Fibroblast of peridontal ligament (primary cell): ENCODE results near the gene LPIN2.
"Not testable (repeated sequence)": the region's sequence is repeated elsewhere in the genome, so short reads cannot be mapped to it uniquely, and the experiment has no call there.

Experiments used
- DNase-seq: peaks from one replicate; pipeline ENCODE4 v3.0.0-alpha.2; 2010; ENCODE audit errors: extremely low read depth

LPIN2 gene

GRCh38 chr18:3042379-3042778, 29.4 kb upstream of the LPIN2 start:
- no peak for DNase-seq

GRCh38 chr18:3041843-3042242, 28.9 kb upstream of the LPIN2 start:
- no peak for DNase-seq

- no peak for DNase-seq
Observed at GRCh38 chr18:3040881-3041280, 27.9 kb upstream of the LPIN2 start.

GRCh38 chr18:3040173-3040572, 27.2 kb upstream of the LPIN2 start:
- DNase-seq, result no peak

- peak; percentile 58 for DNase-seq
Observed at GRCh38 chr18:3037423-3037915, 24.5 kb upstream of the LPIN2 start.

- DNase-seq, result no peak
Observed at GRCh38 chr18:3036108-3036507, 23.2 kb upstream of the LPIN2 start.

GRCh38 chr18:3035635-3036034, 22.7 kb upstream of the LPIN2 start:
- no peak for DNase-seq

GRCh38 chr18:3032721-3033120, 19.8 kb upstream of the LPIN2 start:
- no peak for DNase-seq

- DNase-seq, result peak; percentile 56
Observed at GRCh38 chr18:3029215-3029952, 16.4 kb upstream of the LPIN2 start.

GRCh38 chr18:3028115-3028514, 15.2 kb upstream of the LPIN2 start:
- not testable (repeated sequence) for DNase-seq

- no peak for DNase-seq
Observed at GRCh38 chr18:3027370-3027891, 14.5 kb upstream of the LPIN2 start.

- DNase-seq, result no peak
Observed at GRCh38 chr18:3025544-3025943, 12.6 kb upstream of the LPIN2 start.

- not testable (repeated sequence) for DNase-seq
Observed at GRCh38 chr18:3023603-3024002, 10.7 kb upstream of the LPIN2 start.

- no peak for DNase-seq
Observed at GRCh38 chr18:3016585-3017297, 3.8 kb upstream of the LPIN2 start.

- no peak for DNase-seq
Observed at GRCh38 chr18:3015851-3016250, 2.9 kb upstream of the LPIN2 start.

GRCh38 chr18:3015204-3015592, 2.3 kb upstream of the LPIN2 start:
- DNase-seq, result peak; percentile 64

GRCh38 chr18:3014503-3015203, 1.7 kb upstream of the LPIN2 start:
- no peak for DNase-seq

- peak; percentile 34 for DNase-seq
Observed at GRCh38 chr18:3012136-3013023, 564 bp downstream of the LPIN2 start.

GRCh38 chr18:3010086-3010485, 2.9 kb downstream of the LPIN2 start:
- no peak for DNase-seq

GRCh38 chr18:3008541-3008940, 4.4 kb downstream of the LPIN2 start:
- DNase-seq, result peak; percentile 86

- no peak for DNase-seq
Observed at GRCh38 chr18:3007491-3007890, 5.5 kb downstream of the LPIN2 start.
